H1 (cell line): Measurements from ENCODE around the gene STAMBPL1. TPM values are rescaled to one million over a fixed set of nuclear protein-coding genes. Genes with fewer than 3 reads are reported as not detected.

Experiments
- BCL11A ChIP-seq, 2 experiments: IDR thresholded peaks; one replicate each; pipeline ENCODE4 v1.6.1; 2011; ENCODE audit warnings: low read depth in 2 of 2, low read length in 2 of 2, mild to moderate bottlenecking in 2 of 2
- CTCF ChIP-seq, 3 experiments: IDR thresholded peaks; 1 replicate in 2 of 3; 2 replicates in 1 of 3; pipeline versions ENCODE4 v1.5.1 to v1.6.1; 2011; ENCODE audit warnings: low read length in 3 of 3, mild to moderate bottlenecking in 3 of 3, inconsistent platforms in 2 of 3, low read depth in 1 of 3, moderate library complexity in 1 of 3; ENCODE audit not compliant: insufficient read depth in 1 of 3; ENCODE audit errors: control extremely low read depth in 1 of 3
- PHF8 ChIP-seq: fragments of 200-600 bp; sonication (generic); conservative IDR thresholded peaks from 2 replicates; pipeline ENCODE4 v1.7.1; 2012; ENCODE audit warnings: low read depth, mild to moderate bottlenecking, inconsistent platforms, low read length, moderate library complexity
- POLR2A ChIP-seq, 2 experiments: IDR thresholded peaks; 1 replicate in 1 of 2; 2 replicates in 1 of 2; pipeline ENCODE4 v1.6.1; 2011; ENCODE audit warnings: low read depth in 2 of 2, low read length in 2 of 2, mild to moderate bottlenecking in 2 of 2; ENCODE audit errors: control extremely low read depth in 1 of 2
- SIN3A ChIP-seq, 2 experiments: IDR thresholded peaks in 1 of 2; conservative IDR thresholded peaks in 1 of 2; 2 replicates each; pipeline ENCODE4 v1.6.1; 2011 to 2012; ENCODE audit warnings: low read length in 2 of 2, improper control_type of control experiment in 1 of 2, low read depth in 1 of 2, mild to moderate bottlenecking in 1 of 2
- USF2 ChIP-seq: IDR thresholded peaks from 2 replicates; pipeline ENCODE4 v1.6.1; 2011; ENCODE audit warnings: low read length, improper control_type of control experiment
- polyA plus RNA-seq, 7 experiments: library from polyadenylated mRNA; depleted of rRNA in 3 of 7; stranded (reverse) in 5 of 7; unstranded in 2 of 7; fragments of >200 nt in 5 of 7; fragments of 200-250 nt in 2 of 7; gene quantifications; 1 replicate in 5 of 7; 2 replicates in 1 of 7; 4 replicates in 1 of 7; pipeline versions ENCODE4 v1.2.1 to v1.2.3, GENCODE V29; 2011 to 2013; ENCODE audit warnings: missing spikeins in 2 of 7, mixed read lengths in 2 of 7
- total RNA-seq: library from RNA; stranded (reverse); fragmentation: NEBNext Ultra II Directional; extraction: Animal tissue kit (Norgen Biotek cat#: 25700); gene quantifications from 2 replicates; pipeline ENCODE4 v1.2.1, GENCODE V29; 2021
- TF ChIP-seq, protein P1 (sequence below): fragments of 300-600 bp; sonication (generic); IDR thresholded peaks from 2 replicates; pipeline ENCODE4 v1.7.1; 2012; ENCODE audit warnings: low read length, moderate library complexity, mild to moderate bottlenecking, inconsistent platforms; ENCODE audit not compliant: insufficient replicate concordance

STAMBPL1 gene
- total and polyA plus RNA-seq, 2 of the 8 experiments (the other 6 are each of a cell fraction or from before 2014, with no cell fraction given): 5.5 TPM

DNA sequence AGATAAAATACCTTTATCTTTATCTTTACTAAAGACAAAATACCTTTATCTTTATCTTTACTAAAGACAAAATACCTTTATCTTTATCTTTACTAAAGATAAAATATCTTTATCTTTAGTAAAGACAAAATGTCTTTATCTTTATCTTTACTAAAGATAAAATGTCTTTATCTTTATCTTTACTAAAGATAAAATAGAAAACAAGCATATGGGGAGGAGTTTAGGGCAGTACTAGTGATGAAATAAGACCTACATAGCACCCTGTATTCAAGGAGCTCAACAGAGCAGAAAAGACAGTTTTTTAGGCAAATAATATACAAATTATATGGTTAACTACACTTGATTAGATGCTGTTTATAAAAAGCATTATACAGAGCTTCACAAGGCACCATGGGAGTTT, 47.7 kb upstream of the STAMBPL1 start (continued):
- TF ChIP-seq, protein P1, sequence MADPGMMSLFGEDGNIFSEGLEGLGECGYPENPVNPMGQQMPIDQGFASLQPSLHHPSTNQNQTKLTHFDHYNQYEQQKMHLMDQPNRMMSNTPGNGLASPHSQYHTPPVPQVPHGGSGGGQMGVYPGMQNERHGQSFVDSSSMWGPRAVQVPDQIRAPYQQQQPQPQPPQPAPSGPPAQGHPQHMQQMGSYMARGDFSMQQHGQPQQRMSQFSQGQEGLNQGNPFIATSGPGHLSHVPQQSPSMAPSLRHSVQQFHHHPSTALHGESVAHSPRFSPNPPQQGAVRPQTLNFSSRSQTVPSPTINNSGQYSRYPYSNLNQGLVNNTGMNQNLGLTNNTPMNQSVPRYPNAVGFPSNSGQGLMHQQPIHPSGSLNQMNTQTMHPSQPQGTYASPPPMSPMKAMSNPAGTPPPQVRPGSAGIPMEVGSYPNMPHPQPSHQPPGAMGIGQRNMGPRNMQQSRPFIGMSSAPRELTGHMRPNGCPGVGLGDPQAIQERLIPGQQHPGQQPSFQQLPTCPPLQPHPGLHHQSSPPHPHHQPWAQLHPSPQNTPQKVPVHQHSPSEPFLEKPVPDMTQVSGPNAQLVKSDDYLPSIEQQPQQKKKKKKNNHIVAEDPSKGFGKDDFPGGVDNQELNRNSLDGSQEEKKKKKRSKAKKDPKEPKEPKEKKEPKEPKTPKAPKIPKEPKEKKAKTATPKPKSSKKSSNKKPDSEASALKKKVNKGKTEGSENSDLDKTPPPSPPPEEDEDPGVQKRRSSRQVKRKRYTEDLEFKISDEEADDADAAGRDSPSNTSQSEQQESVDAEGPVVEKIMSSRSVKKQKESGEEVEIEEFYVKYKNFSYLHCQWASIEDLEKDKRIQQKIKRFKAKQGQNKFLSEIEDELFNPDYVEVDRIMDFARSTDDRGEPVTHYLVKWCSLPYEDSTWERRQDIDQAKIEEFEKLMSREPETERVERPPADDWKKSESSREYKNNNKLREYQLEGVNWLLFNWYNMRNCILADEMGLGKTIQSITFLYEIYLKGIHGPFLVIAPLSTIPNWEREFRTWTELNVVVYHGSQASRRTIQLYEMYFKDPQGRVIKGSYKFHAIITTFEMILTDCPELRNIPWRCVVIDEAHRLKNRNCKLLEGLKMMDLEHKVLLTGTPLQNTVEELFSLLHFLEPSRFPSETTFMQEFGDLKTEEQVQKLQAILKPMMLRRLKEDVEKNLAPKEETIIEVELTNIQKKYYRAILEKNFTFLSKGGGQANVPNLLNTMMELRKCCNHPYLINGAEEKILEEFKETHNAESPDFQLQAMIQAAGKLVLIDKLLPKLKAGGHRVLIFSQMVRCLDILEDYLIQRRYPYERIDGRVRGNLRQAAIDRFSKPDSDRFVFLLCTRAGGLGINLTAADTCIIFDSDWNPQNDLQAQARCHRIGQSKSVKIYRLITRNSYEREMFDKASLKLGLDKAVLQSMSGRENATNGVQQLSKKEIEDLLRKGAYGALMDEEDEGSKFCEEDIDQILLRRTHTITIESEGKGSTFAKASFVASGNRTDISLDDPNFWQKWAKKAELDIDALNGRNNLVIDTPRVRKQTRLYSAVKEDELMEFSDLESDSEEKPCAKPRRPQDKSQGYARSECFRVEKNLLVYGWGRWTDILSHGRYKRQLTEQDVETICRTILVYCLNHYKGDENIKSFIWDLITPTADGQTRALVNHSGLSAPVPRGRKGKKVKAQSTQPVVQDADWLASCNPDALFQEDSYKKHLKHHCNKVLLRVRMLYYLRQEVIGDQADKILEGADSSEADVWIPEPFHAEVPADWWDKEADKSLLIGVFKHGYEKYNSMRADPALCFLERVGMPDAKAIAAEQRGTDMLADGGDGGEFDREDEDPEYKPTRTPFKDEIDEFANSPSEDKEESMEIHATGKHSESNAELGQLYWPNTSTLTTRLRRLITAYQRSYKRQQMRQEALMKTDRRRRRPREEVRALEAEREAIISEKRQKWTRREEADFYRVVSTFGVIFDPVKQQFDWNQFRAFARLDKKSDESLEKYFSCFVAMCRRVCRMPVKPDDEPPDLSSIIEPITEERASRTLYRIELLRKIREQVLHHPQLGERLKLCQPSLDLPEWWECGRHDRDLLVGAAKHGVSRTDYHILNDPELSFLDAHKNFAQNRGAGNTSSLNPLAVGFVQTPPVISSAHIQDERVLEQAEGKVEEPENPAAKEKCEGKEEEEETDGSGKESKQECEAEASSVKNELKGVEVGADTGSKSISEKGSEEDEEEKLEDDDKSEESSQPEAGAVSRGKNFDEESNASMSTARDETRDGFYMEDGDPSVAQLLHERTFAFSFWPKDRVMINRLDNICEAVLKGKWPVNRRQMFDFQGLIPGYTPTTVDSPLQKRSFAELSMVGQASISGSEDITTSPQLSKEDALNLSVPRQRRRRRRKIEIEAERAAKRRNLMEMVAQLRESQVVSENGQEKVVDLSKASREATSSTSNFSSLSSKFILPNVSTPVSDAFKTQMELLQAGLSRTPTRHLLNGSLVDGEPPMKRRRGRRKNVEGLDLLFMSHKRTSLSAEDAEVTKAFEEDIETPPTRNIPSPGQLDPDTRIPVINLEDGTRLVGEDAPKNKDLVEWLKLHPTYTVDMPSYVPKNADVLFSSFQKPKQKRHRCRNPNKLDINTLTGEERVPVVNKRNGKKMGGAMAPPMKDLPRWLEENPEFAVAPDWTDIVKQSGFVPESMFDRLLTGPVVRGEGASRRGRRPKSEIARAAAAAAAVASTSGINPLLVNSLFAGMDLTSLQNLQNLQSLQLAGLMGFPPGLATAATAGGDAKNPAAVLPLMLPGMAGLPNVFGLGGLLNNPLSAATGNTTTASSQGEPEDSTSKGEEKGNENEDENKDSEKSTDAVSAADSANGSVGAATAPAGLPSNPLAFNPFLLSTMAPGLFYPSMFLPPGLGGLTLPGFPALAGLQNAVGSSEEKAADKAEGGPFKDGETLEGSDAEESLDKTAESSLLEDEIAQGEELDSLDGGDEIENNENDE: no peak
- TF ChIP-seq SIN3A (conservative IDR thresholded peaks at IDR 0.05 in 1 of 2, IDR thresholded peaks at IDR 0.05 in 1 of 2; ENCODE audit: low read depth in 1 of 2, low read length in 2 of 2) (no peak), POLR2A (IDR thresholded peaks at IDR 0.05; ENCODE audit: control extremely low read depth in 1 of 2, low read depth in 2 of 2, low read length in 2 of 2) (no peak), CTCF (IDR thresholded peaks at IDR 0.05; ENCODE audit: control extremely low read depth in 1 of 3, insufficient read depth in 1 of 3, low read depth in 1 of 3, low read length in 3 of 3) (no peak), BCL11A (IDR thresholded peaks at IDR 0.05; ENCODE audit: low read depth in 2 of 2, low read length in 2 of 2) (no peak), USF2 (no peak), PHF8 (no peak)
